DMS53 (cell line): ENCODE results near the gene TNS3.

Source experiments
- DNase-seq: peaks from one replicate; lab custom pipeline; 2025; lab: John Stamatoyannopoulos, UW

Gene TNS3

DNA sequence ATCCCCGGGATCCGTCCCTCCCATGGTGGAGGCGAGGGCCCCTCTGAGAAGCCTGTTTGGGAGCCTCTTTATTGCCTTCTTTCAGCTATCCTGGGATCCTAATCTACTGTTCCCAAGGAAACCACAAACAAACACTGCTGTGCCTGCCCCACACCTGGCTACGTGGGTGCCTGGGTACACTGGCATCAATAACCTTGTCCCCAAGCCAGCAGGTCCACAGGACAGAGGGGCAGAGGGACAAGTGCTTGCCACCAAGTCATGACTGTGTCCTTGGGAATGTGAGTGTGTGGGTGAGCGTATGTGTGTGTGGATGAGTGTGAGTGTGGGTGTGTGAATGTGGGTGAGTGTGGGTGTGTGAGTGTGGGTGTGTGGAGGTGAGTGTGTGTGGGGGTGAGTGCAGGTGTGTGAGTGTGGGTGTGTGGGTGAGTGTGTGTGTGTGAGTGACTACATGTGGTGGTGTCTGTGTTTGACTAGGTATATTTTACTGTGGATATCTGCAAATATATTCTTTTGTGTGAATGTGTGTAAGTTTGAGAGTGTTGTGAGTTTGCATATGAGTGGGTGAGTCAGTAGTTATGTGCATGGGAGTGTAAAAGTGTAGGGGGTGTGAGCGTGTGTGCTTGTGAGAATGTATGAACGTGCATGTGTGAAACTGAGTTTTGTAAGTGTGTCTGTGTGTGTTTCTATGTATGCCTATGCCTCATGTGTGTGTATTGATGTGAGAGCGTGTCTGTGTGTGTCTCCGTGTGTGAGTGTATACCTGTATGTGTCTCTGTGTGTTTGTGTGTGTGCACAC is 96.1 kb downstream of the TNS3 start:
- DNase-seq: peak; percentile 60

DNA sequence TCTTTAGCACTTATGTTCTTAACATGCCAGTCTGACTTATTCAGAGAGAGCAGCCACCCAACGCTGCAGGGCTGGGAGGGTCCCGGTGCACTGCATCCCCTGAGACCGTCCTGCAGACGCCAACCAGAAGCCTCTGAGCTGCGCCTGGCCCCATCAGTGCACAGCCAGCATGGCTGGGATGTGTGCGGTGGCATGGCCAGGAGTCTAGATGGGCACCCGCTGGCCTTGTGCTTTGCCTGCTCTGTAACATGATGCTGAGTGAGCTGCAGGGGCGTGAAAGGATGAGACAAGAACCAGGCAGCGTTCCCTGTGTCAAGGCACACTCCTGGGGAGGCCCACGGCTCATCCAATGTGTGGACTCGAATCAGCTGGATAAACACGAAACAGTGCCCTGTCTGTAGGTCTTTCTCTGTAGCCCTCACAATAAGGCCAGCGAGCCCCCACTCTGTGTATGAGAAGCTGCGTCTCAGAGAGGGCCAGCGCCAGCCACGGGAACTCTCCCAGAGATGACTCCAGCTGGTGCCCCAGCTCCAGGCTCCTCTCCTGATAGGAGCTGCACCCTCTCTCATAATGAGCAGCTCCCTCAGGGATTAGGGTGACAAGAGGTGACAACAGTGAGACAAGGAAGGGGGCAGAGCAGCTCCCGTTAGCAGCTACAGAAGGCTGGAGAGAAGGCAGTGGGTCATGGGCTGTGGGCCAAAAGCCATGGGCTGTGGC is 96.8 kb downstream of the TNS3 start:
- no peak for DNase-seq

DNA sequence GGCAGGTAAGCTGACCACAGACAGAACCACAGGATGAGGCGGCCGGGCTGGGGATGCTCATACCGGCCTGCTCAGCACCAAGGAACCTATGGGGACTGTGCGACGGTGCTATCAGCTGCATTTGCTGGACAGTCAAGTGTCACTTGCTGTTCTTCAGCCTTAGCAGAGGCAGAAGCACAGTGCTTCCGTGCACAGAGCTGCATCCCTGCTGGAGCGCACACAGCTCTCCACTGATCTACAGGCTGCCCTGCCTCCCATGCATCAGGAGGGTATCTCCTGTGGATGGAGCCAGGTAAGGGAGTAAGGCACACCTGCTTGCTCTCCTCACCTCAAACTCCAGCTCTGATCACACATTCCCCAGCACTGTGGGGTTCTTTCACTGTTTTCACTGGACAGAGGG is 97.5 kb downstream of the TNS3 start:
- no peak for DNase-seq

DNA sequence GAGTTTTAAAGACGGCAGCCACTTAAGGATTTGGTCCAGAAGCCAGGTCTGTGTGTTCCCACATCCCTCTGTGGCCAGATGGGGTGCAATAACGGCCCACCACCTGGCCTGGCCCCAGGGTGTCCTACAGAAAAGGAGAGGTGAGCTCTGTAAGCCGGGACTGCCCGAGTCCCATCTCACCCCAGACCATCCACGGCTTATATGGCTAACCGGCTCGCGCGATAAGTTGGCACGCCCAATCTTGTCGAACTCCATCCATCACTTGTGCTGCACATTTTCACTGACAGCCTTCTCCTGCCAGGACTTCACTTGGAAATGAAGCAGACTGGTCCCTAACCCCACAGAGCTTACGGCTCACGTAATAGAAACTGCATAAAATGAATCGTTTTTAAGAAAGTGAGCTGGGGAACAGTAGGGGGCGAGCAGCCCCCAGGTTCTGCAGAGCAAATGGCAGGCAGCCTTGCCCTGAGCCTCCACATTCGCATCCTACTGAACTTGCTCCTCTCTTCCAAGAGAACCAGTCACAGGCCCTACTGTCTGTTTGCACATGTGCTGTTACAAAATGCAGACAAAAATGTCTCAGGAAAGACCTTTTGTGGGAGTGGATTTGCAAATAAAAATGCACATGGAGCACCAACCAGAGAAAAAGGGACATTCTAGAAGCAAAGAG is 98.2 kb downstream of the TNS3 start:
- DNase-seq: peak; percentile 48

DNA sequence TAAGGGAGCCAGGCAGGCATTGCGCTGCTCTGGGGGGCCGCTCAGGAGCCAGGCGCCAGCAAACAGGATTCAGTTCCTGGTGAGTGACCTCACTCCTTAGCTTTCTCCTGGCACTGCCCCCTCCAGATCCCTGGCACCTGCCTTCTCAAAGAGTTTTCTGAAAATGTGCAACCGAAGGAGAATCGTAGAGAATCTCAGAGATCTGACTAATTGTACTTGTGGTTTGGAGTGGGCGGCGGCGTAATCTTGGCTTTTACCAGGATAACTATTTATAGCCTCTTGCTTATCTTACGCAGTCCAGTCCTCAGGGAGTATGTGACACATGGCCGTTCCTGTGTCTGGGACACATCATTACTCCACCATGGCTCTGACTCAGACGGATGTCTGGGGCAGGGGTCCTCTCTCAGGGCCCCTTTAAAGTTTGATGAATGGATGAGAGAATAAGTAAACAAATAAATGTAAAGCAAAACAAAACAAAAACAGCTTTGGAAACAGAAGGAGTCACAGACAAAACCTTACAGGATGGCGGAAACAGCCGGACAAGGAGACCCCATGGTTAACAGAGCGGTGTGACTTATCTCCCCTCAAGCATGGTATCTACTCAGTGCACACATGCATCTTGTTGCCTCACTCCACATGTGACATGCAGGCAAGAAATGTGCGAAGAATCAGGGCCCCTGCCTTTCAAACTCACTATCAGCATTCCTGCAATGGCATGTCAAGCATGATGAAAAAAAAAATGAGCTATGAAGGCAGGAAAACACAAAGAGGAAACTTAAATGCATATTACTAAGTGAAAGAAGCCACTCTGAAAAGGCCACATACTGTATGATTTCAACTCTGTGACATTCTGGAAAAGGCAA is 99.7 kb downstream of the TNS3 start:
- DNase-seq: no peak

DNA sequence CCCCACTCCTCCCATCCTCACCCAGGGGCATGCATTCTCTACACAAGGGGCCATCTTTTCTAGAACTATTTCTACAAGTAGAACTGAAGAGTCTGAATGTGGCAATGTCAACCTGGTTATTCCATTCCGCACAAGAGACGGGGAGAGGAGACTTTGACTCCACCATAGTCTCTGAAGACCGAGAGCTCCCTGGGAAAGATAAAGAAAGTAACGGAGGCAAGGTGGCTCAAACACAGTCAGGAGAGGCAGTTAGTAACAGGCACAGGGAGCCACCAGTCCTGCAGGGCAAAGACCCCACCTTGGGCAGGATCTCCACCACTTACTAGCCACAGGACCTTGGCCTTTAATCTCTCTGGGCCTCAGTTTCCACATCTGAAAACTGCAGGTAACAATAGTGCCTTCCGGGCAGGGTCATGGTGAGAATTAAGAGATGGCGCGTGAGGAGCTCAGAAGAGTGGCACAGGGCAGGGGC is 100.3 kb downstream of the TNS3 start:
- no peak for DNase-seq

DNA sequence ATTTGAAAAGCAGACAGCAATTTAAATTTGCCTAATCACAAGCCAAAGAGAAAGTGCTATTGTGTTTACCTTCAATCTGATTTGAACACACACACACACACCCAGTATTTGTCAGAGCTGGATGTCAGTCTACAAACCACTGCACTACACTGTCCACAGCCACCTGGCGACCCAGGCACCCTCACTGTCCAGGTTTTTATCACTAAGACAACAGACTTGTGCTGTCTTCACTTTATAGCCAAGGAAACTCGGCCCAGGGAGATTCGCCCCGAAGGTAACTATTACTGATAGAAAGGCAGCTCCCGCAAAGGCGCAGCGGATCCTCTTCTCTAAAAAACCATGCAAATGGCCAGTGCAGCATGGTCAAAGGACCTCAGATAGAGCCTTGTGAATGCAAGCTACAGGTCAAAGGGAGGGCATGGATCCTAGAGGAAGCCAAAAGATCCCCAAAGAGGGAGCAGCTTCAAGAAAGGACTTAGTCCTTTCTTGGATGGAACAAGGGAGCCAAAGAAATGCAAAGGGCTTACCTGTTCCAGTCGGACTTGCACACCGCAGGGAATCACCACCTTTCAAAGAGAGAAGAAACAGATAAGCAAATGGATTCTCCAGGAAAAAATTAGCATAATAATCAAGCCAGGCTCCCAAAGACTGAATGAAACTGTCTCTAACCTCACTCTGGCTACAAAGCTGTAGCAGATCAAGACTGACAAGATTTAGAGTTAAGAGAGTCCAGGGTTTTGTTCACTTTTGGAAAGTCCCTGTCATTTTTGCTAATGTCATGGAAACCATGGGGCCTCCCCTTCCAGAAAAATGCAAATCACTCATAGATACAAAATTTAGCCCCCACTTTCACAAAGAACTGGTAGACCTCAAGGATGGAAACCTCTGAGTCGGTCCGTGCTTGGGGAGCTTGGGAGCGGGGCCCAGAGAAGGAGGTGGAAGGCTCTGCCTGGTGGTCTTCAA is 101.1 kb downstream of the TNS3 start:
- DNase-seq: no peak

DNA sequence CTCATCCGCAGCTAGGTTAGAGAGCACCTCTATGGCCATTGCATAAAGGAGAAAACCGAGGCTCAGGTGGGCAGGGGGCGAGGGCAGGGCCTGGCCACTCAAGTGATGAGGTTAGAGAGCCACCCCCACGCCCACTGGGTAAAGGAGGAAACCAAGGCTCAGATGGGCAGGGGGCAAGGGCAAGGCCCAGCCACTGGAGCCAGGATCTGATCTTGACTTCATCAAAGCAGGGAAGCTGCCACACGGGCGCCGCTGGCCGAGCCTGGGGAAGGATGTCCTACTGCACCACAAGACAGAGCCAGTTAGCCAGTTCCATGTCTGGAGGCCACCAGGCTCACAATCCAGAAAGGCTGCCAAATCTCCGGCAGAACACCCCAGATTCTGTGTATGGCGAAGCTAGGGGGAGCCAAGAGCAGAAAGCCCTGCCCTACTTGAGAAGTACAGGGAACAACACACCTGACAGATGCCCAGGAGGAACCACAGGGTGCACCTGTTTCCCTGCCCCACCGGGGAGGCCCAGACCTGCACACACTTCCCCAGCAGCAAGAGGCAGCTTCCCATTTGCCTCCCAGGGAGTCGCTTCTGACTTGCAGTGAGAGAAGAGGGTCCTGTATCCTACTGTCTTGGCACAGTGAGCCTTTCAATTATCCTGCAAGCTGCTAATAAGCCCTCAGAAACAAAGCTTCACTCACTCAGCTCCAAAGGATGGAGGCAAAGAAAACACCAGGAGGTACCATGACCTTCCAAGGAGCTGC is 101.9 kb downstream of the TNS3 start:
- DNase-seq: peak; percentile 8

DNA sequence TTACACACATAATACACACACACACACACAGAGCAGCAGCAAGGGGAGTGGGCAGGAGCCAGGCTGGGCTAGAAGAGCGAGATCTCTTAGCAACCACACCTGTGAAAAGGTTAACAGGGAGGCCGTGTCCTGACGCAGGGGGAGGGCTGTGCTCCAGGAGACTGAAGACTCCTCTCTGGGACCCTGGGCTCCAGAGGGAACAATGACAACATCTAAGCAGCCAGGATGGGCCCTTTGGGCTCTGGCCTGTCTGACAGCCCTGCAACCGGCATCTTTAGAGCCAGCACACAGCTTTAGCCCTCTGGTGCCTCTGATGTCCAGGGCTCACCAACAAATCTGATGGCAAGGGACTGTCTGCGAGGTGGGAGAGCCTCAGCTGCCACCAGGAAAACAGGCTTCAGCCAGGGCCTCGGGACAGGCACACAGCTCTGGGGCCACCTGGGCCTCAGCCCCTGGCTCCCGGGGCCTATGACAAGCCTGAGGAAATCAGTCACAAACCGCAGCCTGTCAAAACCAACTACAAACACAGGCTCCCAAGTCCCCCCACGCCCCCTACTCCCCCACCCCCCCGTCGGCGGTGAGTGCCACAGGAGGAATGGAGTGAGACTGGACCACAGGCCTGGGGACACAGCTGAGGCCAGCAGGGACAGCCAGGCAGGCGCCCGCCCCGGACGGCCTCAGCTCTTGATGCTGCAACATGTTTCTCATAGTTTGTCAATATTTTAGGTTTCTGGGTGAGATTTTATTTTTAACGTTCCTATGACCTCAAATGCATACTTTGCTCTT is 102.8 kb downstream of the TNS3 start:
- no peak for DNase-seq

DNA sequence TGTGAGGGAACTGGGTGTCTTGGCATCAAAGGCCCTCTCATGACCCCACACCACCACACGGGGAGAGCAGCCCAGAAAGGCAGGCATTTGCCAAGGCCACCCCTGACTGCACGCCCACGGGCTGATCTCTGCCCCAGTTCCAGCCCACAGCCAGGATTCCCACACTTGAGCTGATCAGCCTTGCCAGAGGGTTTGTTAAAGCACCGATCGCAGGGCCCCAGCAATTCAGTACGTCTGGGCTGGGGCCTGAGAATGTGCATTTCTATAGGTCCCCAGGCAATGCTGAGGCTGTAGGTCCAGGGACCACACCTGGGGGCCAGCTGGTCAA is 103.9 kb downstream of the TNS3 start:
- DNase-seq: no peak

DNA sequence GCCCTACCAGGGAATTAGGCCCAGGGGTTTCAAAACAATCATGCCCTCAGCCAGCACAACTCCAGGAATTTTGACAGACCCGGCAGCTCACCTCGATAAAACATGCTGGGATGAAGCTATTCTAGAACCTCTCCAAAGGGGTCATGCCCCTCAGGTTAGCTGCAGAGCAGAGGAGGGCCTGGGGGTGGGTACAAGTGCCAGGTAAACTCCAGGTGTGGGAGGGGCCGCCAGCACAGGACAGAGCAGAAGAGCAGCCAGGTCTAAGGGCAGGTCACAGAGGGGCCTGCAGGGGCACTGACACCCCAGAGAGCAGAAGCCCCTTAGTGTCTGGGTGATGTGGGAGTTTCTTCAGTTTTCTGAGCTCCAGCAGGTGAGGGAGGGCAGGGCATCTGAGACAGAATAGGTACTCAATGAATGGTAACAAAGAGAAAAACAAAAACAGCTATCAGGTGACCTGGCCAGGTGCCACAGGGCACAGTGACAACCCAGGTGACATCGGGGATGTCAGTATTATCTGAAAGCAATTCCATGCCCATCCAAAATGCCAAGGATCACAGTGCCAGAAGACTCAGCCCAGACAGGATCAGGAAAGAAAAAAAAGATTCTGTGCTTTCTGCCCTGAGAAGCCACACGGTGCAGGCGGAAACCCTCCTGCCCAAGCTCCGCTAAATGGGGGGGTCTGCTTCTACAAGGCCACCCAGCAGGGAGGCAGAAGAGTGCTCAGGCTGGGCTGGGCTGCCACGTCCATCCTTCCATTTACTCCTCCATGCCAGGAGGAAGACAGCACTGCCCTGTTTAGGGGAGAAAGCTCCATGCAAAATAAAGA is 104.5 kb downstream of the TNS3 start:
- DNase-seq: peak; percentile 70

DNA sequence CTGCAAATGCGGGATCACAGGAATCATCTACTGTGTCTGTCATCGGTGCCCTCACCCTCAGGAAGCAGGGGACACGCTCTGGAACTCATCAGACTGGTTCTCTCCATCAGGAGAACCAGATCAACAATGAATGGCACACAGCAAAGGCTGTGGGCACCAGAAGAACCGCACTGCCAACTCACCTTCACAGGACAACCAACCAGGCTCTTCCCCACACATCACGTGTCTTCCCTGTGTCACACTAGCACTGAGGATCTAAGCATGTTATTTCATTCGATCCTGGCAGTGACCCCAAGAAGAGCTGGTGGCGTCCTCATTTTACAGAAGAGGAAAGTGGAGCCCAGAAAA is 106.1 kb downstream of the TNS3 start:
- peak; percentile 94 for DNase-seq

DNA sequence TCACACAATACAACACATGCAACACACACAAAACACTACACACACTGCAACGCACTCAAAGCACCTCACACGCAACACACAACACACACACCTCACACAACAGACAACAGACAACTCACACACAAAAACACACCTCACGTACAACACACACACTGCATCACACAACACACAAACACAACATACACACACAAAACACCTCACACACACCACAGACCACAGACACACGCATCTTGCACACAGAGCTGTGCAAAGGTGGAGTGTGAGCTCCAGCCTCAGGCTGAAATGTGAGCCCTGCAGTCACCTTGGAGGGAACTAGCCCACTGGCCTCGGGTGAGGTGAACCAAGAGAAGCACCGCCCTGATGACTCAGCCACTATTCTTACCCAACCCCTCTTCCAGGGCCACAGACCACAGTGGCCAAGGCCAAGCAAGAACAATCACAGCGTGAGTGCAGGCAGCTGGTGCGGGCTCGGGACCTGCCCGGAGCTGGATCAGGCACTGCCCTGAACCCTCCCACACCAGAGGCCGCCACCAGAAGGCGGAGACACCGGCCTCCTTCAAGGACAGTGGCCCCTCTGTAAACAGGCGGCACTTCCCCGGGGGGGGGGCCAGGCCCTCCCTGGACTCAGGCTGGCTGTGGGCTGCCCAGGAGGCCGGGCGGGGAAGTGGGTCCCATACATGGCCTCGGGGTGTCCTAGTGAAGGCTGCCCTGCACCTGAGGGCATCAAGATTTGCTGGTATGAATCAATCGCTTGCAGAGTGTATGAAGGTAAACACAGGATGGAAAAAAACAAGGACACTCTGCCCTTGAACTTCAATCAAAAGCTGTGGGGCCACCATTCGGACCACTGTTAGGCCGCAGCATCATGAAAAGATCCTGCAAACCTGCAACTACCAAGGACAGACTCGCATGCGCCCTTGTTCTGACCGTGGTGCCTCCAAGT is 106.7 kb downstream of the TNS3 start:
- DNase-seq: peak; percentile 99

DNA sequence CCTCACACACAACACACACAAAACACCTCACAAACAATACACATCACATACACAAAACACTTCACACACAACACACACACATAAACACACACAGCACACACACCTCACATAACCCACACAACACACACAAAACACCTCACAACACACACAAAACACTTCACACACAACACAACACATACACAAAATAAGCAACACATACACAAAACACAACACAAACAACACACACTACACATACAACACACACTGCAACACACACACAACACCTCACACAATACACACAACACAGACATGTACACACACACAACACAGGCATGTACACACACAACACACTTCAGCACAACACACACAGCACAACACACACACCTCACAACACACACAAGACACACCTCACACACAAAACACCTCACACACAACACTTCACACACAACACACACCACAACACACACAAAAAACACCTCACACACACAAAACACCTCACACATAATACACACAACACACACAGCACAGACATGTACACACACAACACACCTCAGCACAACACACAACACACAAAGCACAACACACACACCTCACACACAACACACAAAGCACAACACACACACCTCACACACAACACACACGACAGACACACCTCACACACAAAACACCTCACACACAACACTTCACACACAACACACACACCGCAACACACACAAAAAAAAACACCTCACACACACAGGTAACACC is 107.5 kb downstream of the TNS3 start:
- no peak for DNase-seq

DNA sequence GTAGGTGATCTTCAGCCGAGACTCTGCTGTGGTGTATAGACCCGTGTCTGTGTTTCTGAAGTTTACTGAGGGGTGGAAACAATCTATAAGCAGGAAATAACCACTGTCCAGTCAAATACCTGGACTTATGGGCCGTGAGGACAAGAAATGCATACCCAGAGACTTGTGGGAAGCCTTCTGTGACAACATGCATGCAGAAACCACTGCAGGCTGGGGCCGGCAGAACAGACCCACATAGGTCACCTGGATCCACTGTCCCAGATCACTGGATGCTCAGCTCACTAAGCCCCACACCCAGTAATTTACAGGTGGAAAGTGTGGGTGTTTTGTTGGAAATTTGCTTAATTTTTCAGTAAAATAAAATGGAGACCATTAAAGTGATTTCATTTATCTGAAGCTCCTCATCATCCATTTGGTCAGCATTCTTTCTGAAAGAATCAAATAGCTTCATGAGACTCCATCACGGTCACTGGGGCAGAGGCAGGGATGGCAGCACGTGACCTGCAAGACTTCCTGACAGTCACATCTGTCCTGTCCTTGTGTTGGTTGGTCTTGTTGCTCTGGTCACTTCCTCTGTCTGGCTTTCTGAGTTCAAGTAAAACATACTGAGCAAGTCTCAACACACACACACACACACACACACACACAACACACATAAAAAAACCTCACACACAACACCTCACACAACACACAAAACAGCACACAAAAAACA is 108.3 kb downstream of the TNS3 start:
- DNase-seq: peak; percentile 64
